IMR-90 (cell line): Measurements from ENCODE around the gene NOP14. TPM values are rescaled to one million over a fixed set of nuclear protein-coding genes. Genes with fewer than 3 reads are reported as not detected.

Experiments
- ATAC-seq: fragments of 200-7000 bp; cut with Tn5 transposase; 2 replicates; pipeline ENCODE4 v1.9.1; 2020; ENCODE audit warnings: low read depth, mild to moderate bottlenecking, moderate library complexity
- BruUV-seq: library from RNA; stranded (reverse); fragments of 400-500 nt; replicated peaks from 2 replicates; lab custom pipeline; 2021; lab: Mats Ljungman, UMichigan
- CTCF ChIA-PET: fragments of 300-600 bp; formaldehyde crosslinking; extraction: SDS; loops from one replicate; lab custom pipeline; 2021; ENCODE audit warnings: antibody characterized with exemption; lab: Yijun Ruan, JAX
- POLR2A ChIA-PET: fragments of 300-600 bp; sonication (Branson Sonifier 250); formaldehyde crosslinking; loops from one replicate; lab custom pipeline; 2022; ENCODE audit warnings: antibody characterized with exemption; ENCODE audit not compliant: unreplicated experiment; lab: Charles Lee
- DNase-seq: peaks from one replicate; pipeline ENCODE4 v3.0.0; 2013
- H2AFZ ChIP-seq: replicated peaks from 2 replicates; pipeline ENCODE3; 2013; ENCODE audit warnings: low read length, mild to moderate bottlenecking; ENCODE audit not compliant: poor library complexity
- H2AK5ac ChIP-seq: 2 replicates; pipeline ENCODE4 v1.6.1; 2013; ENCODE audit warnings: low read depth, low read length, inconsistent platforms
- H2AK9ac ChIP-seq: replicated peaks from 2 replicates; pipeline ENCODE3; 2013; ENCODE audit warnings: mild to moderate bottlenecking, low read depth, low read length, moderate library complexity; ENCODE audit not compliant: poor library complexity
- H2BK120ac ChIP-seq: 2 replicates; pipeline ENCODE4 v1.6.1; 2013; ENCODE audit warnings: low read depth, low read length, inconsistent platforms
- H2BK15ac ChIP-seq: 3 replicates; pipeline ENCODE4 v1.6.1; 2013; ENCODE audit warnings: low read depth, low read length, inconsistent platforms
- H2BK20ac ChIP-seq: 2 replicates; pipeline ENCODE4 v1.6.1; 2013; ENCODE audit warnings: low read depth, mild to moderate bottlenecking, inconsistent platforms, low read length, moderate library complexity
- H2BK5ac ChIP-seq: 2 replicates; pipeline ENCODE4 v1.6.1; 2013; ENCODE audit warnings: mild to moderate bottlenecking, low read depth, low read length, inconsistent platforms; ENCODE audit not compliant: poor library complexity, severe bottlenecking
- H3K14ac ChIP-seq: replicated peaks from 2 replicates; pipeline ENCODE4 v1.6.1; 2013; ENCODE audit warnings: low read depth, low read length, inconsistent platforms
- H3K18ac ChIP-seq: 2 replicates; pipeline ENCODE4 v1.6.1; 2013; ENCODE audit warnings: low read depth, low read length, control low read depth
- H3K23ac ChIP-seq: 2 replicates; pipeline ENCODE4 v1.6.1; 2013; ENCODE audit warnings: low read depth, low read length, inconsistent platforms
- H3K27ac ChIP-seq: 2 replicates; pipeline ENCODE4 v1.5.1; 2013; ENCODE audit warnings: mild to moderate bottlenecking, control low read depth, low read length; ENCODE audit not compliant: insufficient read depth
- H3K27me3 ChIP-seq: 2 replicates; pipeline ENCODE4 v1.6.1; 2013; ENCODE audit warnings: low read length; ENCODE audit not compliant: control insufficient read depth, insufficient read depth
- H3K36me3 ChIP-seq: 2 replicates; pipeline ENCODE4 v1.6.1; 2013; ENCODE audit warnings: low read length, mixed read lengths; ENCODE audit not compliant: control insufficient read depth, insufficient read depth
- H3K4ac ChIP-seq: 2 replicates; pipeline ENCODE4 v1.6.1; 2013; ENCODE audit warnings: low read depth, low read length, inconsistent platforms
- H3K4me1 ChIP-seq: 2 replicates; pipeline ENCODE4 v1.6.1; 2013; ENCODE audit warnings: low read length, mixed read lengths; ENCODE audit not compliant: control insufficient read depth, insufficient read depth
- H3K4me2 ChIP-seq: 2 replicates; pipeline ENCODE4 v1.6.1; 2013; ENCODE audit warnings: low read depth, mild to moderate bottlenecking, control low read depth, low read length, moderate library complexity
- H3K4me3 ChIP-seq: 2 replicates; pipeline ENCODE4 v1.5.1; 2013; ENCODE audit warnings: low read depth, mild to moderate bottlenecking, control low read depth, low read length, moderate library complexity; ENCODE audit not compliant: insufficient read depth
- H3K56ac ChIP-seq: 2 replicates; pipeline ENCODE4 v1.6.1; 2013; ENCODE audit warnings: low read length, inconsistent platforms; ENCODE audit not compliant: insufficient read depth; ENCODE audit errors: extremely low read depth
- H3K79me1 ChIP-seq, 2 experiments: 2 replicates each; pipeline ENCODE4 v1.6.1; 2013; ENCODE audit warnings: low read length in 2 of 2, inconsistent platforms in 1 of 2, low read depth in 1 of 2
- H3K9ac ChIP-seq: 2 replicates; pipeline ENCODE4 v1.6.1; 2013; ENCODE audit warnings: low read depth, low read length, control low read depth
- H3K9me1 ChIP-seq: 2 replicates; pipeline ENCODE4 v1.6.1; 2013; ENCODE audit warnings: low read length, inconsistent platforms; ENCODE audit not compliant: insufficient read depth
- H3K9me3 ChIP-seq: 2 replicates; pipeline ENCODE4 v1.6.1; 2013; ENCODE audit warnings: low read length; ENCODE audit not compliant: control insufficient read depth, insufficient read depth
- H4K20me1 ChIP-seq: 2 replicates; pipeline ENCODE4 v1.6.1; 2013; ENCODE audit warnings: low read length, inconsistent platforms; ENCODE audit not compliant: insufficient read depth
- H4K5ac ChIP-seq: 2 replicates; pipeline ENCODE4 v1.6.1; 2013; ENCODE audit warnings: mild to moderate bottlenecking, low read depth, low read length, control low read depth
- H4K8ac ChIP-seq, 2 experiments: 2 replicates each; pipeline ENCODE4 v1.6.1; 2013; ENCODE audit warnings: low read depth in 2 of 2, low read length in 2 of 2, control low read depth in 1 of 2, inconsistent platforms in 1 of 2
- H4K91ac ChIP-seq: 2 replicates; pipeline ENCODE4 v1.6.1; 2013; ENCODE audit warnings: low read depth, low read length, inconsistent platforms; ENCODE audit not compliant: insufficient read depth
- CEBPB ChIP-seq: IDR thresholded peaks from 2 replicates; pipeline ENCODE4 v1.6.1; 2012; ENCODE audit warnings: low read depth, low read length, improper control_type of control experiment
- CHD1 ChIP-seq: IDR thresholded peaks from 2 replicates; pipeline ENCODE4 v1.6.1; 2012; ENCODE audit warnings: low read depth, low read length, improper control_type of control experiment
- FOS ChIP-seq: fragments of 150-350 bp; IDR thresholded peaks from 2 replicates; pipeline ENCODE4 v1.6.1; 2016; ENCODE audit warnings: low read depth, low read length
- MAFK ChIP-seq: IDR thresholded peaks from 2 replicates; pipeline ENCODE4 v1.6.1; 2012; ENCODE audit warnings: low read depth, low read length, improper control_type of control experiment
- MAZ ChIP-seq: IDR thresholded peaks from 2 replicates; pipeline ENCODE4 v1.6.1; 2012; ENCODE audit warnings: low read depth, mild to moderate bottlenecking, low read length, improper control_type of control experiment, moderate library complexity, borderline replicate concordance
- MXI1 ChIP-seq: IDR thresholded peaks from 2 replicates; pipeline ENCODE4 v1.6.1; 2012; ENCODE audit warnings: low read depth, mild to moderate bottlenecking, low read length, moderate library complexity, borderline replicate concordance
- NFE2L2 ChIP-seq: fragments of 150-350 bp; IDR thresholded peaks from 2 replicates; pipeline ENCODE4 v1.6.1; 2016; ENCODE audit warnings: low read depth, mild to moderate bottlenecking, low read length
- POLR2A ChIP-seq: IDR thresholded peaks from 2 replicates; pipeline ENCODE4 v1.6.1; 2012; ENCODE audit warnings: mild to moderate bottlenecking, low read depth, low read length
- RAD21 ChIP-seq: IDR thresholded peaks from 2 replicates; pipeline ENCODE4 v1.6.1; 2012; ENCODE audit warnings: low read length, improper control_type of control experiment
- RCOR1 ChIP-seq: IDR thresholded peaks from 2 replicates; pipeline ENCODE4 v1.6.1; 2012; ENCODE audit warnings: mild to moderate bottlenecking, low read length, improper control_type of control experiment; ENCODE audit not compliant: insufficient replicate concordance
- RFX5 ChIP-seq: IDR thresholded peaks from 2 replicates; pipeline ENCODE4 v1.8.0; 2012; ENCODE audit warnings: low read depth, mild to moderate bottlenecking, low read length, moderate library complexity
- SMC3 ChIP-seq: fragments of 150-350 bp; IDR thresholded peaks from 2 replicates; pipeline ENCODE4 v1.6.1; 2016; ENCODE audit warnings: low read depth, mild to moderate bottlenecking, antibody characterized with exemption, low read length, moderate library complexity
- WGBS, 2 experiments: methylation state at CpG; one replicate each; pipeline versions ENCODE4 v1.1.5 to v1.1.7; 2013; ENCODE audit warnings: missing lambda C conversion rate in 2 of 2; ENCODE audit not compliant: insufficient read length in 1 of 2; ENCODE audit errors: extremely low coverage in 2 of 2; 5-methylcytosine and 5-hydroxymethylcytosine counted together
- dilution Hi-C: fragments of 300-500 bp; cut with HindIII; formaldehyde crosslinking; loops from one replicate; pipeline ENCODE4 v1.14.3; 2018; ENCODE audit warnings: low sequenced_read_pairs; ENCODE audit not compliant: unreplicated experiment
- in situ Hi-C: fragments of 300-500 bp; cut with MboI; formaldehyde crosslinking; loops from 3 replicates; pipeline ENCODE4 v1.14.3; 2019; ENCODE audit warnings: low sequenced_read_pairs, inconsistent platforms, mixed read lengths
- intact Hi-C: fragments of 100-400 bp; cut with micrococcal nuclease; formaldehyde crosslinking; loops from 2 replicates; pipeline ENCODE4 v1.10.0; 2022
- polyA plus RNA-seq, 3 experiments: library from polyadenylated mRNA; depleted of rRNA; stranded (reverse); fragments of >200 nt; gene quantifications; 2 replicates each; pipeline ENCODE4 v1.2.3, GENCODE V29; 2012; ENCODE audit warnings: low replicate concordance in 1 of 3
- total RNA-seq: library from RNA; depleted of rRNA; stranded (reverse); fragments of >200 nt; gene quantifications from 2 replicates; pipeline ENCODE4 v1.2.3, GENCODE V29; 2012
- TF ChIP-seq, protein P1 (sequence below): fragments of 150-350 bp; IDR thresholded peaks from 2 replicates; pipeline ENCODE4 v1.6.1; 2017; ENCODE audit warnings: mild to moderate bottlenecking, antibody characterized with exemption, low read length, low read depth
- TF ChIP-seq, protein P2 (sequence below): conservative IDR thresholded peaks from 2 replicates; pipeline ENCODE4 v1.5.1; 2012; ENCODE audit warnings: mild to moderate bottlenecking, low read depth, low read length, improper control_type of control experiment
- TF ChIP-seq, protein P3 (sequence below): fragments of 150-350 bp; IDR thresholded peaks from 2 replicates; pipeline ENCODE4 v1.6.1; 2016; ENCODE audit warnings: low read depth, mild to moderate bottlenecking, low read length, moderate library complexity, borderline replicate concordance

Gene NOP14
- total and polyA plus RNA-seq, 2 of the 4 experiments (the other 2 are of a cell fraction), result 10.9 to 12.6 TPM

DNA sequence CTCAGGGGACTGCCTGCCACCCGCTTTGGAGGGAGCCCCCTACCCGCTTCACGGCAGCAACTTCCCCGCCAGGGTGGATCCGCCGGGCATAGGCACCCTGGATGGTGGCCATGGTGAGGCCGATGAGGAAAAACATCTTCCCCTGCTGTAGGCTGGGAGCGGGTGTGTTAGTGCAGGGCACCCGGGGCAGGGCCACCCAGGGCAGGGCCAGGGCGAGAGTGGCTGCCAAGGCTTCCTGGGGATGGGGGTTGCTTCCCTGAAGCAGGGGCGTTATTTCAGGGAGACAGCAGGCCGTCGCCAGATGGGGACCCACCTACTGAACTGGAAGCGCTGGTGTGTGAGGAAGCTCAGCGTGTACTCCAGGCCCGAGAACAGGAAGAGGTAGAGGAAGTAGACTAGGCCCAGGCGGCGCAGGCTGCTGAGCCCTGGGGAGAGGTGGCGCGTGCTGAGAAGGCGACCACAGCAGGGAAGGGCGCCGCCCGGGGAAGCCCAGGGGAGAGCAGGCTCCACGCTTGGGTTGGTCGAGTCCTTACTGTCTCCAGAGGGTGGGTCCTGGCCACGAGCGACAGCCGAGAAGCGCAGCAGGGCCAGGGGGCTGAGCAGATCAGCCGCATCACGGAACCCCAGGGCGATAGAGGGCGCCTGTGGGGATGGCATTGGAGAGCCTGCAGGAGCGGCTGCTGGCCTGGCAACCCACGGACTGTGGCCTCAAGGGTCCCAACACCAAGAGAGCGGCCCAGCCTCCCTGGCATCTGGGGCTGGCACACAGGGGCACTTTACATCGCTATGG is 31.5 kb downstream of the NOP14 start:
- intact Hi-C loops, result loop anchor here (5.0 kb wide), 1 partner anchor 89 kb away; the partner anchor contains the start of gene ADD1
- CTCF ChIA-PET, result no interaction called here
- POLR2A ChIA-PET, result no interaction called here
- Histone ChIP-seq H3K27me3 (no peaks in the 10 kb centered on the region), H3K56ac (no peak overlapping the region), H3K4me2 (no peak overlapping the region), H3K9ac (no peak overlapping the region), H2AK9ac (peak overlapping the region; percentile 35), H3K23ac (no peak overlapping the region), H3K18ac (no peak overlapping the region), H3K9me1 (0 out of 2 replicates have a peak, but pooled peaks cover 6% of the 10 kb centered on the region), H2BK120ac (no peak overlapping the region), H3K9me3 (no peaks in the 10 kb centered on the region), H4K8ac (no peak overlapping the region), H3K14ac (no peak overlapping the region), H3K79me1 (peaks cover 23 to 58% of the 10 kb centered on the region in 2 experiments; a peak in 3 of 4 replicates), H3K4me3 (no peak overlapping the region), H3K36me3 (peaks cover 60% of the 10 kb centered on the region), H2AFZ (no peak overlapping the region), H4K20me1 (peaks cover 34% of the 10 kb centered on the region), H4K5ac (no peak overlapping the region), H4K91ac (no peak overlapping the region), H3K4me1 (peaks cover 16% of the 10 kb centered on the region), H2BK20ac (no peak overlapping the region), H3K4ac (no peak overlapping the region), H2BK5ac (no peak overlapping the region), H2BK15ac (no peak overlapping the region), H3K27ac (no peak overlapping the region), H2AK5ac (no peak overlapping the region)
- no peak for ATAC-seq
- DNase-seq, result no peak
- 92% methylated on average over 23 of the region's 38 CpGs; no CpG with 5 or more reads in 1 of the 2 experiments for WGBS, 2 experiments
- dilution Hi-C loops, result no loop called here
- BruUV-seq, result no TSS peak
- in situ Hi-C loops, result no loop called here
- TF ChIP-seq POLR2A (no peak), MAZ (no peak), RAD21 (no peak), CEBPB (no peak), NFE2L2 (no peak), MXI1 (no peak), CHD1 (no peak), SMC3 (no peak), RFX5 (no peak), FOS (no peak), RCOR1 (no peak), MAFK (no peak)
- TF ChIP-seq, protein P1, sequence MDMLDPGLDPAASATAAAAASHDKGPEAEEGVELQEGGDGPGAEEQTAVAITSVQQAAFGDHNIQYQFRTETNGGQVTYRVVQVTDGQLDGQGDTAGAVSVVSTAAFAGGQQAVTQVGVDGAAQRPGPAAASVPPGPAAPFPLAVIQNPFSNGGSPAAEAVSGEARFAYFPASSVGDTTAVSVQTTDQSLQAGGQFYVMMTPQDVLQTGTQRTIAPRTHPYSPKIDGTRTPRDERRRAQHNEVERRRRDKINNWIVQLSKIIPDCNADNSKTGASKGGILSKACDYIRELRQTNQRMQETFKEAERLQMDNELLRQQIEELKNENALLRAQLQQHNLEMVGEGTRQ, result no peak
- TF ChIP-seq, protein P2, sequence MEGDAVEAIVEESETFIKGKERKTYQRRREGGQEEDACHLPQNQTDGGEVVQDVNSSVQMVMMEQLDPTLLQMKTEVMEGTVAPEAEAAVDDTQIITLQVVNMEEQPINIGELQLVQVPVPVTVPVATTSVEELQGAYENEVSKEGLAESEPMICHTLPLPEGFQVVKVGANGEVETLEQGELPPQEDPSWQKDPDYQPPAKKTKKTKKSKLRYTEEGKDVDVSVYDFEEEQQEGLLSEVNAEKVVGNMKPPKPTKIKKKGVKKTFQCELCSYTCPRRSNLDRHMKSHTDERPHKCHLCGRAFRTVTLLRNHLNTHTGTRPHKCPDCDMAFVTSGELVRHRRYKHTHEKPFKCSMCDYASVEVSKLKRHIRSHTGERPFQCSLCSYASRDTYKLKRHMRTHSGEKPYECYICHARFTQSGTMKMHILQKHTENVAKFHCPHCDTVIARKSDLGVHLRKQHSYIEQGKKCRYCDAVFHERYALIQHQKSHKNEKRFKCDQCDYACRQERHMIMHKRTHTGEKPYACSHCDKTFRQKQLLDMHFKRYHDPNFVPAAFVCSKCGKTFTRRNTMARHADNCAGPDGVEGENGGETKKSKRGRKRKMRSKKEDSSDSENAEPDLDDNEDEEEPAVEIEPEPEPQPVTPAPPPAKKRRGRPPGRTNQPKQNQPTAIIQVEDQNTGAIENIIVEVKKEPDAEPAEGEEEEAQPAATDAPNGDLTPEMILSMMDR, result no peak
- TF ChIP-seq, protein P3, sequence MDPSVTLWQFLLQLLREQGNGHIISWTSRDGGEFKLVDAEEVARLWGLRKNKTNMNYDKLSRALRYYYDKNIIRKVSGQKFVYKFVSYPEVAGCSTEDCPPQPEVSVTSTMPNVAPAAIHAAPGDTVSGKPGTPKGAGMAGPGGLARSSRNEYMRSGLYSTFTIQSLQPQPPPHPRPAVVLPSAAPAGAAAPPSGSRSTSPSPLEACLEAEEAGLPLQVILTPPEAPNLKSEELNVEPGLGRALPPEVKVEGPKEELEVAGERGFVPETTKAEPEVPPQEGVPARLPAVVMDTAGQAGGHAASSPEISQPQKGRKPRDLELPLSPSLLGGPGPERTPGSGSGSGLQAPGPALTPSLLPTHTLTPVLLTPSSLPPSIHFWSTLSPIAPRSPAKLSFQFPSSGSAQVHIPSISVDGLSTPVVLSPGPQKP, result no peak
